Measurements from ENCODE around the gene CADM2.

CADM2 gene

GRCh38 chr3:85171976-85172375 is 213.2 kb downstream of the CADM2 start:
- no peaks in the 10 kb centered on the region for H3K27me3 ChIP-seq (replicated peaks; ENCODE audit: control insufficient read depth, insufficient read depth, low read length)
- no peak for DNase-seq (ENCODE audit: extremely low read depth, insufficient read length)
- TF ChIP-seq, protein P1, sequence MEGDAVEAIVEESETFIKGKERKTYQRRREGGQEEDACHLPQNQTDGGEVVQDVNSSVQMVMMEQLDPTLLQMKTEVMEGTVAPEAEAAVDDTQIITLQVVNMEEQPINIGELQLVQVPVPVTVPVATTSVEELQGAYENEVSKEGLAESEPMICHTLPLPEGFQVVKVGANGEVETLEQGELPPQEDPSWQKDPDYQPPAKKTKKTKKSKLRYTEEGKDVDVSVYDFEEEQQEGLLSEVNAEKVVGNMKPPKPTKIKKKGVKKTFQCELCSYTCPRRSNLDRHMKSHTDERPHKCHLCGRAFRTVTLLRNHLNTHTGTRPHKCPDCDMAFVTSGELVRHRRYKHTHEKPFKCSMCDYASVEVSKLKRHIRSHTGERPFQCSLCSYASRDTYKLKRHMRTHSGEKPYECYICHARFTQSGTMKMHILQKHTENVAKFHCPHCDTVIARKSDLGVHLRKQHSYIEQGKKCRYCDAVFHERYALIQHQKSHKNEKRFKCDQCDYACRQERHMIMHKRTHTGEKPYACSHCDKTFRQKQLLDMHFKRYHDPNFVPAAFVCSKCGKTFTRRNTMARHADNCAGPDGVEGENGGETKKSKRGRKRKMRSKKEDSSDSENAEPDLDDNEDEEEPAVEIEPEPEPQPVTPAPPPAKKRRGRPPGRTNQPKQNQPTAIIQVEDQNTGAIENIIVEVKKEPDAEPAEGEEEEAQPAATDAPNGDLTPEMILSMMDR (IDR thresholded peaks at IDR 0.05; ENCODE audit: insufficient read depth, low read length, poor library complexity, severe bottlenecking), result no peak
- H3K4me3 ChIP-seq (replicated peaks; ENCODE audit: low read depth, low read length), result no peak overlapping the region
- H3K36me3 ChIP-seq (ENCODE audit: control insufficient read depth, insufficient read depth, low read length), result no peaks in the 10 kb centered on the region

- DNase-seq (ENCODE audit: extremely low read depth, insufficient read length), result no peak
- H3K27me3 ChIP-seq (replicated peaks; ENCODE audit: control insufficient read depth, insufficient read depth, low read length), result no peaks in the 10 kb centered on the region
- no peak overlapping the region for H3K4me3 ChIP-seq (replicated peaks; ENCODE audit: low read depth, low read length)
- no peaks in the 10 kb centered on the region for H3K36me3 ChIP-seq (ENCODE audit: control insufficient read depth, insufficient read depth, low read length)
- TF ChIP-seq, protein P1 (IDR thresholded peaks at IDR 0.05; ENCODE audit: insufficient read depth, low read length, poor library complexity, severe bottlenecking), result no peak
Observed at GRCh38 chr3:85176799-85177198, 218.0 kb downstream of the CADM2 start.

DNA sequence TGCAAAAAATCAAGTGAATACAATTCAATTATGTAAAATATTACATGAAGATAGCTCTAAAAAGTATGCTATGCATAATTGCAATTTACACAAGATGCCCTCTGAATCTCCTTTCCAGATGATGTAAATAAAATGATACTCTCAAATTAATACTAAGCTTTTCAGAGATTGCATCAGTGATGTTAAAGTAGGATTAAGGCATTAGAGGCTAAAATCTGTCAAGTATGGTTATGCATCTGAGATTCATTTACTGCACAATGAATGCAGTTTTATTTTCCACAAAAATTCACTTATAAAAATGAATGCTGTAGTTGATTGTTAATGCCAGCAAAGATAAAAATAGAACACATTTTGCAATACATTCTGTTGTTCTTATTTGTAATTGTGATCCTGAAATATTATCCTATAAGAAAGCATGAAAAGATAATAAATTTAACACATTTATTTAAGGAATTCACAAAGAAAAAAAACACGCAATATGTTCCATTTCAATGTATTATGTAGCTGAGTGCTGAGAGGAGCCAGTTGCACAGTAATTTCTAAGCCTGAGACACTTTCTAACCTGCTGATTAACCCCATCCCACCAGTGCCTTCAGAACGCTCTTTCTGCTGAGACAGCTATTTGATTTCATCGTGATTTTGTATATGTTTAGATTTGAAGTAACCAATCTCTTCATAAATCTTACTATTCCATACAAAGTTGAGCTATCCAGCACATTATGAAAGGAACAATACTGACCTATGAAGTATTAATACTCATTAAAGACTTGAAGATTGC is 224.4 kb downstream of the CADM2 start:
- TF ChIP-seq, protein P1 (IDR thresholded peaks at IDR 0.05; ENCODE audit: insufficient read depth, low read length, poor library complexity, severe bottlenecking), result no peak
- H3K4me3 ChIP-seq (replicated peaks; ENCODE audit: low read depth, low read length), result no peak overlapping the region
- no peaks in the 10 kb centered on the region for H3K36me3 ChIP-seq (ENCODE audit: control insufficient read depth, insufficient read depth, low read length)
- H3K27me3 ChIP-seq (replicated peaks; ENCODE audit: control insufficient read depth, insufficient read depth, low read length), result no peaks in the 10 kb centered on the region
- DNase-seq (ENCODE audit: extremely low read depth, insufficient read length), result no peak

- Histone ChIP-seq H3K27me3 (replicated peaks; ENCODE audit: control insufficient read depth, insufficient read depth, low read length) (no peaks in the 10 kb centered on the region), H3K36me3 (ENCODE audit: control insufficient read depth, insufficient read depth, low read length) (no peaks in the 10 kb centered on the region), H3K4me3 (replicated peaks; ENCODE audit: low read depth, low read length) (no peak overlapping the region)
- no peak for DNase-seq (ENCODE audit: extremely low read depth, insufficient read length)
- TF ChIP-seq, protein P1 (IDR thresholded peaks at IDR 0.05; ENCODE audit: insufficient read depth, low read length, poor library complexity, severe bottlenecking), result no peak
Observed at GRCh38 chr3:85185495-85185894, 226.7 kb downstream of the CADM2 start.

DNA sequence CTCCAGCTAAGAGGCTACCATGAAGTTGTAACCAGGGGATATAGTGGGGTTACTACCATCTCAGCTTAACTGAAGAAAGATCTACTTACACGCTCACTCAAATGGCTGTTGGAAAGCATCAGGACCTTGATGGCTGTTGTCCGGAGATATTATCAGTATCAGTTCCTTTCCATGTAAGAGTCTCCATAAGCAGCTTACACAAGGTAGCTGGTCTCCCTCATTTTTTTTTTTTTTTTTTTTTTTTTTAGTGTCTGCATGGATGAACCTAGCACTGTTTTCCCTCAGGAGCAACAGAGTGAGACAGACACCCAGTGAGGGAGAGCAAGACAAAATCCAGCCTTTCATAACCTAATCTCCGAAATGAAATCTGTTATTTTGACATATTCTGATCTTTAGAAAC is 230.9 kb downstream of the CADM2 start:
- no peak overlapping the region for H3K4me3 ChIP-seq (replicated peaks; ENCODE audit: low read depth, low read length)
- TF ChIP-seq, protein P1 (IDR thresholded peaks at IDR 0.05; ENCODE audit: insufficient read depth, low read length, poor library complexity, severe bottlenecking), result no peak
- H3K36me3 ChIP-seq (ENCODE audit: control insufficient read depth, insufficient read depth, low read length), result no peaks in the 10 kb centered on the region
- H3K27me3 ChIP-seq (replicated peaks; ENCODE audit: control insufficient read depth, insufficient read depth, low read length), result no peaks in the 10 kb centered on the region
- no peak for DNase-seq (ENCODE audit: extremely low read depth, insufficient read length)

Data from GM06990 (cell line).